ENCODE measurements around the gene CYP24A1.

Gene CYP24A1

GRCh38 chr20:54152227-54153040, 21.4 kb downstream of the CYP24A1 start:
- TF ChIP-seq POLR2AphosphoS5 (IDR thresholded peaks at IDR 0.05; ENCODE audit: low read depth, low read length) (no peak), POLR2A (IDR thresholded peaks at IDR 0.05; ENCODE audit: low read depth, low read length) (no peak), TAF1 (IDR thresholded peaks at IDR 0.05; ENCODE audit: borderline replicate concordance, low read depth, low read length) (no peak)
- FAIRE-seq (no peak), DNase-seq (ENCODE audit: insufficient read length) (no peak)

DNA sequence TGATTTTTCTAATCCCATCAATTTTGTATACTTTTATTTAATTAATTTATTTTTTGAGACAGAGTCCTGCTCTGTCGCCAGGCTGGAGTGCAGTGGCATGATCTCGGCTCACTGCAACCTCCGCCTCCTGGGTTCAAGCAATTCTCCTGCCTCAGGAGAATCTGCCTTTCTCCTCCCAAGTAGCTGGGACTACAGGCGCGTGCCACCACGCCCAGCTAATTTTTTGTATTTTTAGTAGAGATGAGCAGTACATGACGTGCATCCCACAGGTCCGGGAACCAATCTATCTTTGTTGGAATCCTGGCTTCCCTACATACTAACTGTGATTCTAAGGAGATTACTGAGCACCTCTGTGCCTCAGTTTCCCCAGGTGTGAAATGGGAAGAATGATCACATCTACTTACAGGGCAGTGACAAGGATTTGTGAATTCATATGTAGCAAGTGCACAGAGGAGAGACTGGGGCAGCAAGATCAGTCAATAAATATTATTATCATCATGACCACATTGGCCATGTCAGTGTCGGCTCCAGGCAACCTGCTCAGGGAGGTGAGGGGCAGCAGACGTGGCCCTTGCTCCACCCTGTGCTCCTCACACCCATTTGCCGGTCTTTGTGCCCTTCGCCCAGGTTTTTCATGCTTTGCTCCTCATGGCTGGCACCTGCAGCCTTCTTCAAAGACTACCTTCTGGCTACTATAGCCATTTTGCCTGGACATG, 22.1 kb downstream of the CYP24A1 start:
- FAIRE-seq = no peak
- TF ChIP-seq POLR2AphosphoS5 (IDR thresholded peaks at IDR 0.05; ENCODE audit: low read depth, low read length) = no peak
- DNase-seq (ENCODE audit: insufficient read length) = no peak

GRCh38 chr20:54151075-54151439, 22.7 kb downstream of the CYP24A1 start:
- DNase-seq (ENCODE audit: insufficient read length) = no peak
- FAIRE-seq = no peak
- TF ChIP-seq POLR2AphosphoS5 (IDR thresholded peaks at IDR 0.05; ENCODE audit: low read depth, low read length) (no peak), TAF1 (IDR thresholded peaks at IDR 0.05; ENCODE audit: borderline replicate concordance, low read depth, low read length) (no peak), POLR2A (IDR thresholded peaks at IDR 0.05; ENCODE audit: low read depth, low read length) (no peak)

GRCh38 chr20:54149765-54150264, 24.0 kb downstream of the CYP24A1 start:
- DNase-seq (ENCODE audit: insufficient read length) (no peak), FAIRE-seq (no peak)

GRCh38 chr20:54148947-54149764, 24.6 kb downstream of the CYP24A1 start:
- DNase-seq (ENCODE audit: insufficient read length) (no peak), FAIRE-seq (no peak)
- TF ChIP-seq TAF1 (IDR thresholded peaks at IDR 0.05; ENCODE audit: borderline replicate concordance, low read depth, low read length) = no peak
- no peak for TF ChIP-seq POLR2AphosphoS5 (IDR thresholded peaks at IDR 0.05; ENCODE audit: low read depth, low read length)
- TF ChIP-seq POLR2A (IDR thresholded peaks at IDR 0.05; ENCODE audit: low read depth, low read length) = no peak

More at GRCh38 chr20:54149765-54150264, 24.0 kb downstream of the CYP24A1 start:
- TF ChIP-seq POLR2A (IDR thresholded peaks at IDR 0.05; ENCODE audit: low read depth, low read length) (no peak), POLR2AphosphoS5 (IDR thresholded peaks at IDR 0.05; ENCODE audit: low read depth, low read length) (no peak), TAF1 (IDR thresholded peaks at IDR 0.05; ENCODE audit: borderline replicate concordance, low read depth, low read length) (no peak)

DNA sequence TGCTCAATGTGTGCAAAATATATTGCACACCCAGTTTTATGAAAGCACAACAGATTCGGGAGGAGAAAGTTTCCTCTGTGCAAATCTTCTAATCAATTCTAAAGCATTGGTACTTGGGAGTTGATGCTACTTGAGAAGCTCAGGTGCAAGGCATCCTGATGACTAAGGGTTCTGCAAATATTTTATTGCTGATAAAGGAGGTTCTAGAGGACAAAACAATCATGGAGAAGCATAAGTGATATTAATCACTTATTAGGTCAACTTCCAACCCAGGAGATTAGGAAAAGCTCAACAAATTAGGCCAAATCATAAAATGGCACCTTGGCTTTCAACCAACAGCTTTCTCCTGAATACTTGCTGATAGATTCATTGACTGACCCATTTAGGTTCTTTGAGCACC, 27.1 kb downstream of the CYP24A1 start:
- DNase-seq (ENCODE audit: insufficient read length) (no peak), FAIRE-seq (no peak)
- TF ChIP-seq POLR2AphosphoS5 (IDR thresholded peaks at IDR 0.05; ENCODE audit: low read depth, low read length) (no peak), POLR2A (IDR thresholded peaks at IDR 0.05; ENCODE audit: low read depth, low read length) (no peak), TAF1 (IDR thresholded peaks at IDR 0.05; ENCODE audit: borderline replicate concordance, low read depth, low read length) (no peak)

- TF ChIP-seq TAF1 (IDR thresholded peaks at IDR 0.05; ENCODE audit: borderline replicate concordance, low read depth, low read length) (no peak), POLR2A (IDR thresholded peaks at IDR 0.05; ENCODE audit: low read depth, low read length) (no peak), POLR2AphosphoS5 (IDR thresholded peaks at IDR 0.05; ENCODE audit: low read depth, low read length) (no peak)
- DNase-seq (ENCODE audit: insufficient read length) (no peak), FAIRE-seq (no peak)
These were observed 28.9 kb downstream of the CYP24A1 start for GRCh38 chr20:54144847-54145414.

DNA sequence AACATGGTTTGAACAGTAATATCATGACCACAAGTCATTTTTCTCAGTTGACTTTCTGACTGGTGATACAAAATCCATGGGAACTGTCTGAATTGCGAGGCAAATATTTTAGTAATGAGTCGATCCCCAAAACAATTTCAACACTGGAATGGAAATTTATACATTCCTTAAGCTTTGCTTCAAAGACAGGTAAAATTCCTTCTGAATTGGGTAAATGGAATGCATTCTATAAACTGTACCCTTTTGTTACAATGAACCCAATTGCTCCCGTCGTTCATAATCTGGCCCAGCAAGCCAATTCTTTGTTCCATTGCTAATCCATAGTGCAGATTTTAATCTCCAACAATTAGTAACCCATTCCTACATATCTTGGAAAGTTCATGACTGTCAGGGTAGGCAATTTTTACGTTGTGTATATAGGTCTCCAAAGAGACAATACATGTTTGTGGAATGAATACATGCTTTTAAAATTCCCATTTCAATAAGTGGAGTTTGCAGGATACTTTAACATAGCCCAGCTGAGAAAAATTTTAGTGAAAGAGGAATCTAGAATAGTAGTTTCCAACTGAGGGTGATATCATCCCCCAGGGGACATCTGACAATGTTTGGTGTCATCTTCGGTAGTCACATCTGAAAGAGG, 32.7 kb downstream of the CYP24A1 start:
- FAIRE-seq = no peak
- no peak for DNase-seq (ENCODE audit: insufficient read length)
- TF ChIP-seq POLR2AphosphoS5 (IDR thresholded peaks at IDR 0.05; ENCODE audit: low read depth, low read length) (no peak), TAF1 (IDR thresholded peaks at IDR 0.05; ENCODE audit: borderline replicate concordance, low read depth, low read length) (no peak), POLR2A (IDR thresholded peaks at IDR 0.05; ENCODE audit: low read depth, low read length) (no peak)

DNA sequence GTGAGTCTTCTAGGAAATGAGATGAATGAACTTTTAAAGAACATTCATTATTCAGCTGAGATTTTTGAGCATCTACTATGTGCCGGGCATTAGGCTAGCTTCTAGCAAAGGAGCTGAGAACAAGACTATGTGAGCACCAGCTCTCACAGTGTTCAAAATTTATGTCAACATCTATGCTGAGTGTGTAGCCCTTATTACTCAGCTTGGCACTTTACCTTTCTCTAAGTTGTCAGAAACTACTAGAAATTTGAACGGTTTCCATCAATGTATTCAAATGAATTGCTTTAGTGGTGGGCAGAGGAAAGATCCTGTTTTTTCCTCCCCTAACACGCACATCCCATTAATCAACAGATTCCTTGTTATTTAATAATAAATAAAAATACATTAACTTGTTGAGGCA, 33.3 kb downstream of the CYP24A1 start:
- TF ChIP-seq POLR2A (IDR thresholded peaks at IDR 0.05; ENCODE audit: low read depth, low read length) = no peak
- no peak for TF ChIP-seq TAF1 (IDR thresholded peaks at IDR 0.05; ENCODE audit: borderline replicate concordance, low read depth, low read length)
- TF ChIP-seq POLR2AphosphoS5 (IDR thresholded peaks at IDR 0.05; ENCODE audit: low read depth, low read length) = no peak
- DNase-seq (ENCODE audit: insufficient read length) (no peak), FAIRE-seq (no peak)

DNA sequence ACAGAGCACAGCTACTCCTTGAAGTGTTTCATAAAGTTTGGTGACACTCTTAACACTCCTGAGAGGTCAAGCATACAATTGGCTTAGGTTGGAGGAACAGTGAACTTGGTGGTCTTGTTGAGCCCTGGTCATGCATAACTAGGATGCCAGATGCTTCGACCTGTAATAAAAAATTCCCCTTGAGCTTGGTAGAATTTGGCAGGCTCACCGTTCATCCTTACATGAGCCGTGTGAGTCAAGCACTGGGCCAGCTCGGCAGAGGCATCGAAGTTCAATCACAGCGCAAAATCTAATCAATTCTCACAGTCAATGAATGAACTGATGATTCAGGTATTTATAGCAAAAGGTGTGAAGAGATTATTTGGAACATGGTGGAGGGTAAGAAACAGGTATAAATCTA, 33.7 kb downstream of the CYP24A1 start:
- FAIRE-seq (no peak), DNase-seq (ENCODE audit: insufficient read length) (no peak)
- no peak for TF ChIP-seq TAF1 (IDR thresholded peaks at IDR 0.05; ENCODE audit: borderline replicate concordance, low read depth, low read length)
- TF ChIP-seq POLR2AphosphoS5 (IDR thresholded peaks at IDR 0.05; ENCODE audit: low read depth, low read length) = no peak
- TF ChIP-seq POLR2A (IDR thresholded peaks at IDR 0.05; ENCODE audit: low read depth, low read length) = no peak

Measured in GM12892 (cell line).